CD4-positive, alpha-beta T cell treated with Interleukin-4 for 1 hour (primary cell): ENCODE results near the gene ART5.
"Not testable (repeated sequence)": the region's sequence is repeated elsewhere in the genome, so short reads cannot be mapped to it uniquely, and the experiment has no call there.

ENCODE experiments used
- DNase-seq, 2 donors: peaks; one replicate each; pipeline ENCODE4 v3.0.0-alpha.2; 2020 to 2022

The ART5 gene

DNA sequence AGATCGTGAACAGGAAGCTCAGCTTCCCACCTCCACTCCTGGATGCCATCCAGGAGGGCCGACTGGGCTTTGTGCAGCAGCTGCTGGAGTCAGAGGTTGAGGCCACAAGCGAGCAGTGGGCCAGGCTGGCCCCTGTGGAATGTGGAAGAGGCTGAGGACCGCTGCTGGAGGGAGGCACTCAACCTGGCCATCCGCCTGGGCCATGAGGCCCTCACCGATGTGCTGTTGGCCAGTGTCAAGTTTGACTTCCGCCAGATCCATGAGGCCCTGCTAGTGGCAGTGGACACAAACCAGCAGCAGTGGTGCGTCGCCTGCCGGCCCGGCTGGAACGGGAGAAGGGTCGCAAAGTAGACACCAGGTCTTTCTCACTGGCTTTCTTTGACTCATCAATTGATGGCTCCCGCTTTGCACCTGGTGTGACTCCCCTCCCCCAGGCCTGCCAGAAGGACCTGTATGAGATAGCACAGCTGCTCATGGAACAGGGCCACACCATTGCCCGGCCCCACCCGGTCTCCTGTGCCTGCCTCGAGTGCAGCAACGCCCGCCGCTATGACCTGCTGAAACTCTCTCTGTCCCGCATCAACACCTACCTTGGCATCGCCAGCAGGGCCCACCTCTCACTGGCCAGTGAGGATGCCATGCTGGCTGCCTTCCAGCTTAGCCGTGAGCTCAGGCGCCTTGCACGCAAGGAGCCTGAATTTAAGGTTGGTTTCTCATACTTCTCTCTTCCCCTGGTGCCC lies 24.9 kb downstream of the ART5 start:
- DNase-seq: no peak

DNA sequence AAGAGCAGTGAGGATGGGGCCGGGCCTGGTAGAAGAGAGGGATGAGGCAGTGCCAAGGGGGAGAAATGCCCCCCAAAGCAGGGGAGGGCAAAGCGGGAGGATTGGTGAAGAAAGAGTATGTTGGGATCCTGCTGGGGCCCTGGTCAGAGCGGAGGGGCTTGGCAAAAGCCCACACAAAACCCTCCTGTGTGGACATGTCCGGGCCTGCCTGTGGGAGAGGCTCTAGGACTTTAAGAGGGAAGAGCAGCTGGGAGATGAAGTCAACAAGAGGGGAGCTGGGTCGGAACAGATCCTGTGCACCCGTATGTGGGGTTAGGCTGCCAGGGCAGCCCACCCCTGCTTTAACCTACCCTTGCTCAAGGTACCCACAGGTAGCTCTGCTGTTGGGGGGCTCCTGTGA lies 25.8 kb downstream of the ART5 start:
- no peak for DNase-seq

DNA sequence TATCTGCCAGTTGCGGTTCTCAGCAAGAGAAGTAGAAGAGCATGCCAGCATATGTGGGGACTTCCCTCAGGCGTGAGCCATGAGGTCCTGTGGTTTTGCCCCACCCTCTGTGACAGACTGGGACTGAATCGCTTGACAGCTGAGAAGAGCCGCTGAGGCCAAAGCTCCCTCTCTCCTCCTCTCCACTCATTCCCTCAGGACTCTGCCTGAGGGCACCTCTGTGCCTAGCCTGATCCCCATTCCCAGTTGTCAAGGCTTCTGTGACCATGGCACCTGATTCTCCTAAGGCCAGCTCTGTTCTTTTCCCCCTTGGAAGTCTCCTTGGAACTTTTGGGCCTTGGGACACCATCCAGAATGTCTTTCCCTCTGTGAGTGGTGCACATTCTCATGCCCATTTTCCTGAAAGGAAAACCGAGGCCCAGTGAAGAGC lies 27.0 kb downstream of the ART5 start:
- peak; percentile 40 to 69 for DNase-seq

GRCh38 chr11:3613998-3614741 lies 27.6 kb downstream of the ART5 start:
- DNase-seq: no peak

- no peak for DNase-seq
These were observed 29.7 kb downstream of the ART5 start for GRCh38 chr11:3611976-3612678.

GRCh38 chr11:3610846-3611245 lies 30.9 kb downstream of the ART5 start:
- no peak for DNase-seq

DNA sequence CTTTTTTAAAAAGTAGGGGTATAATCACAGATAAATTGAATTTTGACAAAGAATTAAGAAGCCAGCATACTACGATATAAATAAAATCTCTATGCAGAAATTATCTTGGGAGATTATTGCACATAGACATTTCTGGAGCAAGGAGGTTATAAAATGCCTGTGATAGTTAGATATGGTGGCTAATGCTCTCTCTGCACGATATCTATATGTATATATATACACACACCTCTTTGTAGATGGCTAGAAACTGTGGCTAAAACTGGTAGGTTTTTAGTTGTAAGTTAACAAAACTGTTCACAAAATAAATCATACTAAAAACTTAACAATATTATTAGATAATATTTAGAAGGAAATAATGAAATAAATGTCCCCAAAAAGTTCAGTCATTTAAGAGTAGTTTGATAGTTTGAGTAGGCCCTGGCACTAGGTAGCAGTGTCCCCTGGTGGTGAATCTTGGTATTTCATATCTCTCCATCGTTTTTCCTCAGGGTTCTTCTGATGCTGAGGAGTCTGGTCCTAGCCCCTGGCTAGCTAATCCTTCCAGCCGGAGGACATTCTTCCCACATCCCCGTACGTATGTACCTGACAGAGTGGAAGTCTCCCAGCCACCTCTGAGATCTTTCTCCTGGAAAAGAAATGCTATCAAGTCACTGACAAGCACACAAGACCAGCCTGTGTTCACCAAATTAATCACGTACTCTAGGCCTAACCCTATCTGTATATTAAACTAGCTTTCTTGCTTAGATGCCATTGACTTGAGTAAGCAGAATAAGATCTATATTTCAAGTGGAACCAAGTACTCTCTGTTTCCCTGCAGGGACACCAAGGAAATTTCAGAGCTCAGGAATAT lies 32.2 kb downstream of the ART5 start:
- peak in 1 of 2 donors; percentile 54 for DNase-seq

DNA sequence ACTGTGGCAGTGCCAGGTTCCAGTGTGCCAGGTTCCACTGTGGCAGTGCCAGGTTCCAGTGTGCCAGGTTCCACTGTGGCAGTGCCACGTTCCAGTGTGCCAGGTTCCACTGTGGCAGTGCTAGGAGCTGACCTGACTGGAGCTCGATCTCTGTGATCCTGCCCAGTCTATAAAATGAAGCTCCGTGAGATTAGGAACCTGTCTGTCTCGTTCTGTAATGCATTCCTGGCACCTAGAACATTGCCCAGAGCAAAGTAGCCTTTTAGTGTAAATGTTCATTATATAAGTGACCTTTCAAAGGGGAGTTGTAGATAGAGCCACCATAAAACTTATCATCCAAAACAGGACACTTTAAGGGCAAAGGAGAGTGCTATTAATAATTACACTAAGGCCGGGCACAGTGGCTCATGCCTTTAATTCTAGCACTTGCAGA lies 36.0 kb downstream of the ART5 start:
- DNase-seq: no peak

DNA sequence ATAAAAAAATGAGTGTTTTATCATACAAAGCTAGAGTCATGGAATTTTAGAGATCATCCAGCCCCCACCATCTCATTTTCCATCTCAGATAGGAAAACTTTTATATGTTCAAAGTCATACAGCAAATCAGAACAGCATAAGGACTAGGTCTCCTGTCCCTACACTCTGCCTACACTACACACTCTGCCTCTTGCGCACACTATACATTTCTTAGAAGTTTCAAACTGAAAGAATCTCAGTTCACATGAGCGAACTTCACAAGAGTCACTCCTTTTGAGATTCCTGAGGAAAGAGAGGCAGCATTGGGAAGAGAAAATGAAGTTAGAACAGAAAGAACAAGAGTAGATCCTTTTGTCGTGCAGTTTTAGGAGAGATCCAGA lies 36.5 kb downstream of the ART5 start:
- DNase-seq: no peak

DNA sequence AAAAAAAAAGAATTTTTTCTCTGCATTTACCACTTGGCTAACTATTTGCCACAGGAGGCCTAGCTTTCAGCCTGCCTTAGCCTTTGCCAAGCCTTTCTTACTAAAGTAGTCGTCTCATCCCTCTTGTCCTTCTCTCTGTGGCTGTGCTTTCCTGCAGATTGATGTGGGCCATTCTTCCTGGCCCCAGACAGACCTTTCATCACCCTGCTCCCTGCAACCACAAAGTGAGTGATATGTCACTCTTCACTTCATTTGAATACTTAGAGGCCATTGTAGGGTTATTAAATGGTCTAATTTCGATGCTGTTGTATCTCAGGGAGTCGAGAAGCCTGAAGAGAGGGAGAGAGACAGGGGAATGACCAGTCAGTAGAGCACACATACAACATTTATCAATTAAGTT lies 37.6 kb downstream of the ART5 start:
- no peak for DNase-seq

GRCh38 chr11:3600201-3600600 lies 41.6 kb downstream of the ART5 start:
- not testable (repeated sequence) for DNase-seq

- not testable (repeated sequence) for DNase-seq
These were observed 44.0 kb downstream of the ART5 start for GRCh38 chr11:3597743-3598142.

DNA sequence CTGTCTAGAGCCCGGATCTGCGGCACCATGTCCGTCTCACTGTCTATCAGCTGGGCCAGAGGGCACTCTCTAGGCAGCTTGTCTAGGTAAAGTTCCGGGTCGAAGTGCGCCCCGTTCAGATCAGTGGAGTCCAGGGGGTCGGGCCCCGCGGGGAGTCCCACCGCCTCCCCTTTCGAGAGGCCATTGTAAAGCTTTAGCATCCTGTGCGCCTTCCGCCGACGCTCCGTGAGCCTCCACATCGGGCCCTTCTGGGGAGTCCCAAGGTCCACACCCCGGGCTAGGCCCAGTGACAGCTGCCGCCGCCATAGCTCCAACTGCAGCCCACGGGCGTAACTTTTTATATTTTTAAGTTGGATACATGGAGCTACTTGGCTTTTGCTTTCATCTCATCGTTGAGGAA lies 50.5 kb downstream of the ART5 start:
- DNase-seq: not testable (repeated sequence)

GRCh38 chr11:3590193-3590592 lies 51.6 kb downstream of the ART5 start:
- peak in 1 of 2 donors; percentile 7 for DNase-seq

DNA sequence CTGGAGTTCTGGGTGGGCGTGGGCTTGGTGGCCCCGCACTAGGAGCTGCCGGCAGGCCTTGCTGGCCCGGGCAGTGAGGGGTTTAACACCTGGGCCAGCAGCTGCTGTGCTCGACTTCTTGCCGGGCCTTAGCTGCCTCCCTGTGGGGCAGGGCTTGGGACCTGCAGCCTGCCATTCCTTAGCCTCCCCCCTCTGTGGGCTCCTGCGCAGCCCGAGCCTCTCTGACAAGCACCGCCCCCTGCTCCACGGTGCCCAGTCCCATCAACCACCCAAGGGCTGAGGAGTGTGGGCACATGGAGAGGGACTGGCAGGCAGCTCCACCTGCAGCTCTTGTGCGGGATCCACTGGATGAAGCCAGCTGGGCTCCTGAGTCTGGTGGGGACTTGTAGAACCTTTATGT lies 53.0 kb downstream of the ART5 start:
- not testable (repeated sequence) for DNase-seq
